ENCODE results near the gene SEH1L.

DNA sequence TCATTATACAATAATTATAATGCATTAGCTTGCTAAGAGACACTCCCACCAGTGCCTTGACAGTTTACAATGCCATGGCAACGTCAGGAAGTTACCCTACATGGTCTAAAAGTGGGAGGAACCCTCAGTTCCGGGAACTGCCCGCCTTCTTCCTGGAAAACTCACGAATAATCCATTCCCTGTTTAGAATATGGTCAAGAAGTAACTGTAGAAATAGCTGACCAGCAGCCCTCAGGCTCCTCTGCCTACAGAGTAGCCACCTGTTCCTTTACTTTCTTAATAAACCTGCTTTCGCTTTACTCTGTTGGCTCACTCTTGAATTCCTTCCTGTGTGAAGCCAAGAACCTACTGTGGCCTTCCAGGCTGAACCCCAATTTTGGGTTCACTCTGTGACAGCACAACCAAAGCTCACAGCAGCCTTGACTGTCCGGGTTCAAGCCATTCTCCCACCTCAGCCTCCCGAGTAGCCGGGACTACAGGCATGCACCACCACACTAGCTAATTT lies 43.7 kb upstream of the SEH1L start:
- no peak for TF ChIP-seq CTCF (IDR thresholded peaks at IDR 0.05; ENCODE audit: low read length)
- no peak for TF ChIP-seq EZH2phosphoT487 (IDR thresholded peaks at IDR 0.05; ENCODE audit: low read length)
